GOT3 (cell line): Measurements from ENCODE around the gene WWOX.

ENCODE experiments used
- DNase-seq: peaks from one replicate; lab custom pipeline; 2025; ENCODE audit warnings: mixed read lengths; lab: John Stamatoyannopoulos, UW

Gene WWOX

GRCh38 chr16:78952630-78953029 is 853.2 kb downstream of the WWOX start:
- DNase-seq: no peak

GRCh38 chr16:78953526-78953925 is 854.1 kb downstream of the WWOX start:
- no peak for DNase-seq

GRCh38 chr16:78955206-78955605 is 855.8 kb downstream of the WWOX start:
- no peak for DNase-seq

- DNase-seq: no peak
Observed at GRCh38 chr16:78956859-78957258, 857.4 kb downstream of the WWOX start.

- no peak for DNase-seq
Observed at GRCh38 chr16:78957317-78958100, 858.1 kb downstream of the WWOX start.

GRCh38 chr16:78961464-78961863 is 862.0 kb downstream of the WWOX start:
- DNase-seq: no peak

GRCh38 chr16:78962457-78962929 is 863.0 kb downstream of the WWOX start:
- no peak for DNase-seq

- DNase-seq: no peak
Observed at GRCh38 chr16:78967948-78968347, 868.5 kb downstream of the WWOX start.

GRCh38 chr16:78969721-78970120 is 870.3 kb downstream of the WWOX start:
- DNase-seq: no peak

GRCh38 chr16:78970650-78971049 is 871.2 kb downstream of the WWOX start:
- DNase-seq: no peak

GRCh38 chr16:78972006-78972405 is 872.6 kb downstream of the WWOX start:
- no peak for DNase-seq

GRCh38 chr16:78972986-78973385 is 873.5 kb downstream of the WWOX start:
- no peak for DNase-seq

GRCh38 chr16:78976212-78976611 is 876.8 kb downstream of the WWOX start:
- DNase-seq: no peak

GRCh38 chr16:78980825-78981224 is 881.4 kb downstream of the WWOX start:
- no peak for DNase-seq

- no peak for DNase-seq
Observed at GRCh38 chr16:78982096-78982744, 882.8 kb downstream of the WWOX start.

GRCh38 chr16:78984324-78984723 is 884.9 kb downstream of the WWOX start:
- DNase-seq: no peak

GRCh38 chr16:78984887-78985464 is 885.5 kb downstream of the WWOX start:
- DNase-seq: no peak

- DNase-seq: no peak
Observed at GRCh38 chr16:78985716-78986605, 886.5 kb downstream of the WWOX start.

- no peak for DNase-seq
Observed at GRCh38 chr16:78987666-78988065, 888.2 kb downstream of the WWOX start.

GRCh38 chr16:78988361-78988969 is 889.0 kb downstream of the WWOX start:
- no peak for DNase-seq

- no peak for DNase-seq
Observed at GRCh38 chr16:78990309-78990701, 890.9 kb downstream of the WWOX start.

- no peak for DNase-seq
Observed at GRCh38 chr16:78992001-78992400, 892.5 kb downstream of the WWOX start.
